B cell (primary cell): ENCODE measurements around the gene ADAMTS12. TPM values are rescaled to one million over a fixed set of nuclear protein-coding genes. Genes with fewer than 3 reads are reported as not detected.

Experiments
- ATAC-seq: fragments of 200-7000 bp; cut with Tn5 transposase; one replicate; pipeline ENCODE4 v1.10.0; 2021; ENCODE audit warnings: low read depth, mild to moderate bottlenecking, moderate number of reproducible peaks, moderate library complexity
- CTCF ChIA-PET: fragments of 350-600 bp; sonication (Branson Sonifier 250); formaldehyde crosslinking; loops from one replicate; lab custom pipeline; 2021; ENCODE audit warnings: antibody characterized with exemption, inconsistent platforms; lab: Charles Lee
- POLR2A ChIA-PET: fragments of 350-600 bp; sonication (Branson Sonifier 250); formaldehyde crosslinking; loops from one replicate; lab custom pipeline; 2021; ENCODE audit warnings: antibody characterized with exemption; lab: Charles Lee
- DNase-seq: peaks from one replicate; pipeline ENCODE4 v3.0.0; 2013
- H2AFZ ChIP-seq: 2 replicates; pipeline ENCODE4 v1.6.1; 2012; ENCODE audit warnings: mild to moderate bottlenecking, low read depth, low read length; ENCODE audit not compliant: insufficient read depth, poor library complexity, severe bottlenecking
- H3K27ac ChIP-seq, 2 donors: 1 replicate in 1 of 2; 2 replicates in 1 of 2; pipeline ENCODE4 v1.5.1; 2012 to 2013; ENCODE audit warnings: low read length in 2 of 2, mild to moderate bottlenecking in 2 of 2, moderate library complexity in 1 of 2
- H3K27me3 ChIP-seq, 4 experiments: fragments of 200-600 bp in 1 of 4; sonication (generic) in 1 of 4; replicated peaks in 1 of 4; 1 replicate in 2 of 4; 2 replicates in 2 of 4; pipeline versions ENCODE4 v1.6.1 to v1.7.0; 2013 to 2016; ENCODE audit warnings: low read length in 3 of 4, mild to moderate bottlenecking in 2 of 4, mixed read lengths in 1 of 4, moderate library complexity in 1 of 4; ENCODE audit not compliant: insufficient read depth in 4 of 4, control insufficient read depth in 3 of 4; ENCODE audit errors: control extremely low read depth in 1 of 4
- H3K36me3 ChIP-seq, 2 experiments: replicated peaks in 1 of 2; 1 replicate in 1 of 2; 2 replicates in 1 of 2; pipeline versions ENCODE4 v1.6.1 to v1.7.1; 2013; ENCODE audit warnings: low read length in 1 of 2; ENCODE audit not compliant: insufficient read depth in 2 of 2, control insufficient read depth in 1 of 2; ENCODE audit errors: control extremely low read depth in 1 of 2, extremely low read depth in 1 of 2
- H3K4me1 ChIP-seq, 2 donors: fragments of 200-600 bp in 1 of 2; sonication (generic) in 1 of 2; 1 replicate in 1 of 2; 2 replicates in 1 of 2; pipeline versions ENCODE4 v1.5.1 to v1.6.1; 2013 to 2017; ENCODE audit warnings: low read length in 2 of 2; ENCODE audit not compliant: control insufficient read depth in 2 of 2, insufficient read depth in 2 of 2
- H3K4me2 ChIP-seq: replicated peaks from 2 replicates; pipeline ENCODE3; 2012; ENCODE audit warnings: mild to moderate bottlenecking, low read depth, low read length; ENCODE audit not compliant: poor library complexity, severe bottlenecking
- H3K4me3 ChIP-seq, 5 experiments: fragments of 200-600 bp in 1 of 5; sonication (generic) in 1 of 5; 1 replicate in 3 of 5; 2 replicates in 2 of 5; pipeline versions ENCODE4 v1.5.1 to v1.7.0; 2011 to 2016; ENCODE audit warnings: low read length in 4 of 5, mild to moderate bottlenecking in 4 of 5, low read depth in 2 of 5, control low read depth in 1 of 5, moderate library complexity in 1 of 5; ENCODE audit not compliant: insufficient read depth in 1 of 5; ENCODE audit errors: control extremely low read depth in 1 of 5, extremely low read depth in 1 of 5
- H3K79me2 ChIP-seq: fragments of 200-600 bp; sonication (generic); one replicate; pipeline ENCODE4 v1.6.0; 2016; ENCODE audit warnings: low read length; ENCODE audit not compliant: control insufficient read depth, insufficient read depth
- H3K9ac ChIP-seq: fragments of 200-600 bp; sonication (generic); 2 replicates; pipeline ENCODE4 v1.6.1; 2017; ENCODE audit warnings: mild to moderate bottlenecking, low read length, moderate library complexity
- H3K9me3 ChIP-seq, 3 donors: one replicate each; pipeline versions ENCODE4 v1.6.1 to v1.7.1; 2013; ENCODE audit warnings: low read length in 2 of 3; ENCODE audit not compliant: control insufficient read depth in 2 of 3, insufficient read depth in 1 of 3; ENCODE audit errors: control extremely low read depth in 1 of 3
- H4K20me1 ChIP-seq: 2 replicates; pipeline ENCODE4 v1.6.0; 2012; ENCODE audit warnings: mild to moderate bottlenecking, low read length; ENCODE audit not compliant: insufficient read depth, control insufficient read depth, poor library complexity, severe bottlenecking
- H3K27ac Mint-ChIP-seq: one replicate; pipeline ENCODE4 v1.8.0; 2021; ENCODE audit warnings: mixed read lengths
- H3K27me3 Mint-ChIP-seq: one replicate; pipeline ENCODE4 v1.8.0; 2021; ENCODE audit warnings: mixed read lengths
- H3K4me1 Mint-ChIP-seq: one replicate; pipeline ENCODE4 v1.8.0; 2021; ENCODE audit warnings: mixed read lengths
- H3K4me3 Mint-ChIP-seq: one replicate; pipeline ENCODE4 v1.8.0; 2021; ENCODE audit warnings: mixed read lengths
- H3K9me3 Mint-ChIP-seq: one replicate; pipeline ENCODE4 v1.8.0; 2022; ENCODE audit warnings: mixed read lengths; ENCODE audit not compliant: insufficient read depth
- EZH2 ChIP-seq: IDR thresholded peaks from 2 replicates; pipeline ENCODE4 v1.6.1; 2012; ENCODE audit warnings: borderline replicate concordance, low read depth, mild to moderate bottlenecking, moderate library complexity, low read length; ENCODE audit not compliant: insufficient read depth, poor library complexity, severe bottlenecking
- WGBS: methylation state at CpG from one replicate; pipeline ENCODE4 v1.1.5; 2013; ENCODE audit warnings: missing lambda C conversion rate; ENCODE audit not compliant: insufficient coverage; 5-methylcytosine and 5-hydroxymethylcytosine counted together
- intact Hi-C: fragments of 100-400 bp; cut with micrococcal nuclease; formaldehyde crosslinking; loops from one replicate; pipeline ENCODE4 v1.10.0; 2022
- polyA plus RNA-seq: library from polyadenylated mRNA; depleted of rRNA; stranded (reverse); fragments of >200 nt; gene quantifications from 2 replicates; pipeline ENCODE4 v1.2.3, GENCODE V29; 2012
- total RNA-seq, 2 donors: library from RNA; stranded (reverse); fragments of 120-200 nt in 1 of 2; gene quantifications; 1 replicate in 1 of 2; 2 replicates in 1 of 2; pipeline versions ENCODE4 v1.2.3 to v1.2.4, GENCODE V29; 2013 to 2022
- TF ChIP-seq, protein P1 (sequence below): fragments of 200-600 bp; IDR thresholded peaks from one replicate; pipeline ENCODE4 v1.8.0; 2022; ENCODE audit warnings: antibody characterized with exemption, mild to moderate bottlenecking

The ADAMTS12 gene
- total and polyA plus RNA-seq, 2 donors (not counting 1 experiment from before 2014, with no cell fraction given), result not detected

DNA sequence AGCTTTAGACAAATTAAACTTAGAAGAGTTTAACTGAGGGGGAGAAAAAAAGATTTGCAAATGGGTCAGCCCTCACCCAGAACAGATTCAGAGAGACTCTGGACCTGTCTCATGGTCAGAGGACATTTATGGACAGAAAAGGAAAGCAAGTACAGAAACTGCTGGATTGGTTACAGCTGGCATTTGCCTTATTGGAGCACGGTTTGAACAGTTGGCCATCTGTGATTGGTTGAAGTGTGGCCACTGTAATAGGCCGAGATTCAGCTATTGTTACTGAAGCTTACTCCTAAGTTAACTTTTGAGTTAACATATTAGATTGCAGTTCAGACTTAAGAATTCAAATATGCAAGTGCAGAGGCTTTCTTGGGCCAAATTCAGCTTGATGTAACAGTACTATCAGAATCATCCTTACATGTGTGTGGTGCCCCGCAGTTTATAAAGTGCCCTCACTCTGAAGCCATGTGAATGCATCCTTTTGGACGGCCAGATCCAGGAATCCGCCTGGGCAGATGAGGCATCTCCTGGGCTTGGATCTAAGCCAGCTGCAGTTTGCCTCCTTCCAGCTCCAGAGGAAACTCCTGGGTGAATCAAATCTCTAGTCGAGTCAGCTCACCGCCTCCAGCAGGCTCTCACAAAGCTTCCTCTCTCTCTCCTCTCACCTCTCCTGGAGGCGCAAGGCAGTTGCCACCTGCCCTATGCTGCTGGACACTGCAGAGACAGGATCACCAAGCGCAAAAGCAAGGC, 165.2 kb downstream of the ADAMTS12 start:
- no peak for ATAC-seq
- 91% methylated on average over 9 of the region's 9 CpGs for WGBS
- H3K27me3 ChIP-seq, result no peaks in the 10 kb centered on the region
- ChIA-PET POLR2A (no interaction called here), CTCF (no interaction called here)
- H3K4me2 ChIP-seq, result no peak overlapping the region
- Mint-ChIP-seq H3K9me3 (no peaks in the 10 kb centered on the region), H3K4me1 (no peaks in the 10 kb centered on the region), H3K27ac (no peak overlapping the region), H3K4me3 (no peak overlapping the region), H3K27me3 (peaks cover 4% of the 10 kb centered on the region)
- H3K79me2 ChIP-seq, result no peaks in the 10 kb centered on the region
- no peak overlapping the region for H2AFZ ChIP-seq
- no peak overlapping the region for H3K4me3 ChIP-seq
- peaks cover 0 to 4% (median 0%) of the 10 kb centered on the region in 3 donors for H3K9me3 ChIP-seq
- no peaks in the 10 kb centered on the region for H3K36me3 ChIP-seq
- H3K9ac ChIP-seq, result no peak overlapping the region
- no peaks in the 10 kb centered on the region for H4K20me1 ChIP-seq
- H3K4me1 ChIP-seq, result no peaks in the 10 kb centered on the region
- TF ChIP-seq EZH2, result no peak
- TF ChIP-seq, protein P1, sequence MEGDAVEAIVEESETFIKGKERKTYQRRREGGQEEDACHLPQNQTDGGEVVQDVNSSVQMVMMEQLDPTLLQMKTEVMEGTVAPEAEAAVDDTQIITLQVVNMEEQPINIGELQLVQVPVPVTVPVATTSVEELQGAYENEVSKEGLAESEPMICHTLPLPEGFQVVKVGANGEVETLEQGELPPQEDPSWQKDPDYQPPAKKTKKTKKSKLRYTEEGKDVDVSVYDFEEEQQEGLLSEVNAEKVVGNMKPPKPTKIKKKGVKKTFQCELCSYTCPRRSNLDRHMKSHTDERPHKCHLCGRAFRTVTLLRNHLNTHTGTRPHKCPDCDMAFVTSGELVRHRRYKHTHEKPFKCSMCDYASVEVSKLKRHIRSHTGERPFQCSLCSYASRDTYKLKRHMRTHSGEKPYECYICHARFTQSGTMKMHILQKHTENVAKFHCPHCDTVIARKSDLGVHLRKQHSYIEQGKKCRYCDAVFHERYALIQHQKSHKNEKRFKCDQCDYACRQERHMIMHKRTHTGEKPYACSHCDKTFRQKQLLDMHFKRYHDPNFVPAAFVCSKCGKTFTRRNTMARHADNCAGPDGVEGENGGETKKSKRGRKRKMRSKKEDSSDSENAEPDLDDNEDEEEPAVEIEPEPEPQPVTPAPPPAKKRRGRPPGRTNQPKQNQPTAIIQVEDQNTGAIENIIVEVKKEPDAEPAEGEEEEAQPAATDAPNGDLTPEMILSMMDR, result no peak
- DNase-seq, result no peak
- H3K27ac ChIP-seq, result no peak overlapping the region
- intact Hi-C loops, result no loop called here

DNA sequence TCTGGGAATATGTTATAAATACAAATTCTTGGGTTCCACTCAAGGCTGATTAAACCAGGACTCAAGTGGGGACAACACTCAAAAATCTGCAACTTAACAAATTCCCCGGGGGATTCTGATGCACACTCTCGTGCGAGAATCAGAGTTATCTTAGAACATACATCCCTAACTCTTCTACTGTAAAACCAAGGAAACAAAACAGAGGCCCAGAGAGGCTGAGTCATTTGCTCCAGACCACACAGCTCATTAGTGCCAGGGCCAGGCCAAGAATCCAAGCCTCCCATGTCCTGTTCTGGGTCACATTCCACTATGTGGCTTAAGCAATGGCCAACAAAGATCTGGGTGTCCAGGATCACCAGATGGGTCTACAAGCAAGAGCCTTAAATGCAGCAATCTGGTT, 166.0 kb downstream of the ADAMTS12 start:
- CTCF ChIA-PET, result no interaction called here

More for the DNA sequence above, 166.0 kb downstream of the ADAMTS12 start:
- H3K4me1 ChIP-seq, result no peaks in the 10 kb centered on the region
- Mint-ChIP-seq H3K27ac (no peak overlapping the region), H3K9me3 (no peaks in the 10 kb centered on the region), H3K27me3 (peaks cover 3% of the 10 kb centered on the region), H3K4me3 (no peak overlapping the region), H3K4me1 (no peaks in the 10 kb centered on the region)
- 100% methylated on average over 3 of the region's 3 CpGs for WGBS
- H3K79me2 ChIP-seq, result no peaks in the 10 kb centered on the region
- POLR2A ChIA-PET, result no interaction called here
- H3K9me3 ChIP-seq, result peaks cover 0 to 4% (median 0%) of the 10 kb centered on the region in 3 donors
- H3K36me3 ChIP-seq, result no peaks in the 10 kb centered on the region
- no peak overlapping the region for H3K9ac ChIP-seq
- no peak overlapping the region for H3K4me2 ChIP-seq
- ATAC-seq, result no peak
- intact Hi-C loops, result no loop called here
- DNase-seq, result no peak
- H3K27me3 ChIP-seq, result no peaks in the 10 kb centered on the region
- TF ChIP-seq, protein P1, result no peak
- TF ChIP-seq EZH2, result no peak
- no peak overlapping the region for H3K27ac ChIP-seq
- no peaks in the 10 kb centered on the region for H4K20me1 ChIP-seq
- H2AFZ ChIP-seq, result no peak overlapping the region
- no peak overlapping the region for H3K4me3 ChIP-seq
